Loucy (cell line): ENCODE data around the gene NCAM1.

Experiments used
- EZH2phosphoT487 ChIP-seq: fragments of 200-600 bp; IDR thresholded peaks from 2 replicates; pipeline ENCODE4 v1.6.1; 2018; ENCODE audit warnings: antibody characterized with exemption, mild to moderate bottlenecking, moderate library complexity, borderline replicate concordance
- TF ChIP-seq, protein P1 (sequence below): fragments of 200-600 bp; sonication (generic); conservative IDR thresholded peaks from 2 replicates; pipeline ENCODE4 v1.5.1; 2014; ENCODE audit warnings: mild to moderate bottlenecking, antibody characterized with exemption, low read length

DNA sequence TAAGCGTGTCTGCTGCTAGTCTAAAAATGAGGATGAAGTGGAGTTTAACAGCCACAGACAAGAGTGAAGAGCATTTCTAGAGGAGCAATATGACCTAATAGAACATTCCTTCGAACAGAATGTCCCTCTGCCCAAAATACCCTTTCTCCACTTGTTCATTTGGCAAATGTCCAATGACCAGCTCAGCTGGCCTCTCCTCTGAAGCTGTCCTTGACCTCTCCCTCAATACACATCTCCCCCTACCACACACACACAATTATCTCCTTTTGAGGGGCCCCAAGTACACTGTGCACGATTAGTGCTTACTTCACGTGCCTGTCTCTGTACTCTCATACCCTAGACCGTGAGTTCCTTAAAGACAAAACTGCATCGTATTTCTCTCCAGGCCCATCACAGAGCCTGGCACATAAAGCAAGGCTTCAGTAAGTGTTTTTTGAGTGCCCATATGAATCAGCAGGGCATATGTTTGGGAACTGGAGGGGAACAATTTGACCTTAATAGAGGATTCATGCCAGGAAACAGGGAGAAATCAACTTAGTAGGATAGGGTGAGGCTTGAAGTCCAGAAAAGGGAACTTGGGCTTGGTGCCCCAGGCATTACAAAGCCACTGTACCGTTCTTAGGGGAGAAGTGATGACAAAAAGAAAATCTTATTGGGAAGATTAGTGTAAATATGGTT, 18.1 kb upstream of the NCAM1 start:
- TF ChIP-seq, protein P1, sequence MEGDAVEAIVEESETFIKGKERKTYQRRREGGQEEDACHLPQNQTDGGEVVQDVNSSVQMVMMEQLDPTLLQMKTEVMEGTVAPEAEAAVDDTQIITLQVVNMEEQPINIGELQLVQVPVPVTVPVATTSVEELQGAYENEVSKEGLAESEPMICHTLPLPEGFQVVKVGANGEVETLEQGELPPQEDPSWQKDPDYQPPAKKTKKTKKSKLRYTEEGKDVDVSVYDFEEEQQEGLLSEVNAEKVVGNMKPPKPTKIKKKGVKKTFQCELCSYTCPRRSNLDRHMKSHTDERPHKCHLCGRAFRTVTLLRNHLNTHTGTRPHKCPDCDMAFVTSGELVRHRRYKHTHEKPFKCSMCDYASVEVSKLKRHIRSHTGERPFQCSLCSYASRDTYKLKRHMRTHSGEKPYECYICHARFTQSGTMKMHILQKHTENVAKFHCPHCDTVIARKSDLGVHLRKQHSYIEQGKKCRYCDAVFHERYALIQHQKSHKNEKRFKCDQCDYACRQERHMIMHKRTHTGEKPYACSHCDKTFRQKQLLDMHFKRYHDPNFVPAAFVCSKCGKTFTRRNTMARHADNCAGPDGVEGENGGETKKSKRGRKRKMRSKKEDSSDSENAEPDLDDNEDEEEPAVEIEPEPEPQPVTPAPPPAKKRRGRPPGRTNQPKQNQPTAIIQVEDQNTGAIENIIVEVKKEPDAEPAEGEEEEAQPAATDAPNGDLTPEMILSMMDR, result no peak
- TF ChIP-seq EZH2phosphoT487, result no peak
